Brain pericyte (primary cell): ENCODE measurements around the gene ZNF23.
"Not testable (repeated sequence)": the region's sequence is repeated elsewhere in the genome, so short reads cannot be mapped to it uniquely, and the experiment has no call there.

ENCODE experiments used
- DNase-seq: peaks from one replicate; pipeline ENCODE4 v3.0.0-alpha.2; 2012; ENCODE audit warnings: low read depth, low spot score

The ZNF23 gene

GRCh38 chr16:71461686-71462648 lies at the start of gene ZNF23:
Gene ZNF23, minus strand, starts transcription at chr16:71462247. Its CDS starts 5,451 bp downstream, at chr16:71456796.
- DNase-seq: peak; percentile 16

GRCh38 chr16:71507061-71507460 lies 45.0 kb upstream of the ZNF23 start:
- no peak for DNase-seq

DNA sequence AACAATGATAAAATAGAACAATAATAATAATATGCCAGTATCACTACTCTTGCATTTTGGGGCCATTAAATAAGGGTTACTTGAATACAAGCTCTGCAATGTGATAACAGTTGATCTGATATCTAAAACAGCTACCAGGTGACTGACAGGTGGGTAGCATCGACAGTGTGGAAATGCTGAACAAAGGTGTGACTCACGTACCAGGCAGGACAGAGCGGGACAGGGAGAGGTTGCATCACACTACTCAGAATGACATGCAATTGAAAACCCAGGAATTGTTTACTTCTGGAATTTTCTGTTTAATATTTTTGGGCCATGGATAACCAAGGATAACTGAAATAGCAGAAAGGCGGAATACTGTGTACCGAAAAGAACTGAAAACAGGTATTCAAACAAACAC lies 42.9 kb upstream of the ZNF23 start:
- no peak for DNase-seq

DNA sequence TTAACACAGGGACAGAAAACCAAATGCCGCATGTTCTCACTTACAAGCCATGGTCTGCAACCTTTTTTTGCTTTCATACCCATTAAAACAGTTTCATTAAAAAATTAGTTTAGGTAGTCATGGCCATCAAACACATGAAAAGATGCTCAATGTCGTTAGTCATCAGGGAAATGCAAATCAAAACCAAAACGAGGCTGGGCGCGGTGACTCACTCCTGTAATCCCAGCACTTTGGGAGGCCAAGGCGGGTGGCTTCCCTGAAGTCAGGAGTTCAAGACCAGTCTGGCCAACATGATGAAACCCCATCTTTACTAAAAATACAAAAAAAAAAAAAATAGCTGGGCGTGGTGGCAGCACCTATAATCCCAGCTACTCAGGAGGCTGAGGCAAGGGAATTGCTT lies 42.0 kb upstream of the ZNF23 start:
- DNase-seq: not testable (repeated sequence)

DNA sequence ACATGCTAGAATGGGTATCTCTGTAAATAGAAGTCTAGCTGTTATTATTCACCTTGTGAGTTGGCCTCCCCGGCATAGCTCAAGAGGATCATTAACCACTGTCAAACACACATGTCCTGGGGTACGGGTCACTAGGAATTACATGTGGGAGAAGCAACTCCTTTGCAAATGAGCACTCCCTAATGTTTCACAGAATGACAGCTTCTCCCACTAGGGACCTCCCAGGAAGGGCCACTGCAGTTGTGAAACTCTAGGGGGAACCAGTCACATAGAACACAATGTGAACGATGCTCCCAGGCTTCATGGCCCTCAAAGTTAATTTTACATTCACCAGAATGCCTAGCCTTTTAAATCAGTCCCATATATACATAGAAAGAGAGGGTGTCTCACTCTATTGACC lies 39.5 kb upstream of the ZNF23 start:
- no peak for DNase-seq

- no peak for DNase-seq
Observed at GRCh38 chr16:71500964-71501363, 38.9 kb upstream of the ZNF23 start.

- DNase-seq: peak; percentile 7
Observed at GRCh38 chr16:71499775-71500364, 37.8 kb upstream of the ZNF23 start.

- DNase-seq: no peak
Observed at GRCh38 chr16:71498031-71498430, 36.0 kb upstream of the ZNF23 start.

DNA sequence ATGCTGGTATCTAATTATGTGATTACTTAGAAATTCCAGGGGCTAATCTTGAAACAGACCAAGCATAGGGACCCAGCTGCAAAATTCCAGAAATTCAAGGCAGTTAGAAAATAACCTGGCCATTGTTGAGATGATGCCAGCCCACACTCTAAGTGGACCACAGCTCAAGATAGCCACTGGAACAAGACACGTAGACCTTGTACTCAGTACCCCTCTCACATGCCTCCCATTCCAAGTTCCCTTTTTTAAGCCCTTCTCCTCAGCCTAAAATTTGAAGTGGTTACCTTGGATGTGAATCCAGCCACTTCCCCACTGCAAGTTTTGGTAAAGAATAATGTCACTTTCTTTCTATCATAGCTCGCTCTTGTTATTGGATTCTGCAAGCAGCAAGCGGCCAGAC lies 31.2 kb upstream of the ZNF23 start:
- DNase-seq: no peak

DNA sequence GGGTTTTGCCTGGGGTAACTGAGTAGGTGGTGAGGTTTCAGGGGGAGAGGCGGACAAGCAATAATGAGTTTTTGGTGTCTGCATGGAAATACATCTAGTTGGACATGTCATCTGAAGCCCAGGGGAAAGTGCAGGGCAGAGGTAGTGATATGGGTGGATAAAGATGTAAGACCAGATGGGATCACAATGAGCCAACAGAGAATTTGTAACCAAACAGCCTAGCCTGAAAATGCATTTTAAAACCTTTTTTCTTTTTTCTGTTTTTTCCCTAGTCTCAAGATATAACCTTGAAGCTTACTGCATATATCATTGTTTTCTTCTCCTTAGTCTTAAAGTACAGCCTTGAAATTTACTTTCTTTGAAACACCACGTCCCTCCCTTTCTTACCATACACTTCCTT lies 30.7 kb upstream of the ZNF23 start:
- DNase-seq: no peak

- no peak for DNase-seq
Observed at GRCh38 chr16:71491054-71491453, 29.0 kb upstream of the ZNF23 start.

DNA sequence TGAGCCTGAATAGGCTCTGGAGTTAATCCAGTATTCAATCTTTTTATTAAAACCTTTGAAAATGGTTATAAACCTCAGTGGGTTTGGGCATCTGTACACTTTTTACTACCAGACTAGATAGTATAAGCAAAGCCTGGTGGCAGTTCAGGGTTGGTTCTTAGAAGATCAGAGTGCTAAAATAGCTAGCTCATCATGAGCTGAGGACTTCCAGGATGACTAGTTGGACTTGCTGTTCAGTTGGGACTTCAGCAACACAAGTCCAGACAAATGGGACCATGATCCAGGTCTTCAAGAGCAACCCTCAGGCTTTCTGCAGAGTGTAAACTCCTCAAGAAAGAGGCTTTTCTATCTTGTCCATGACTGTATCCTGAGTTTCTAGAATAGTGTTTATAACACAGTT lies 28.3 kb upstream of the ZNF23 start:
- no peak for DNase-seq

- no peak for DNase-seq
Observed at GRCh38 chr16:71489122-71489521, 27.1 kb upstream of the ZNF23 start, which contains the start of gene ZNF19. Gene ZNF19, minus strand, starts transcription at chr16:71489324. Its CDS starts 7,210 bp downstream, at chr16:71482114.

GRCh38 chr16:71484006-71484893 lies 22.2 kb upstream of the ZNF23 start:
- peak; percentile 73 for DNase-seq

- DNase-seq: no peak
Observed at GRCh38 chr16:71482569-71482968, 20.5 kb upstream of the ZNF23 start.

GRCh38 chr16:71480956-71481355 lies 18.9 kb upstream of the ZNF23 start:
- no peak for DNase-seq

DNA sequence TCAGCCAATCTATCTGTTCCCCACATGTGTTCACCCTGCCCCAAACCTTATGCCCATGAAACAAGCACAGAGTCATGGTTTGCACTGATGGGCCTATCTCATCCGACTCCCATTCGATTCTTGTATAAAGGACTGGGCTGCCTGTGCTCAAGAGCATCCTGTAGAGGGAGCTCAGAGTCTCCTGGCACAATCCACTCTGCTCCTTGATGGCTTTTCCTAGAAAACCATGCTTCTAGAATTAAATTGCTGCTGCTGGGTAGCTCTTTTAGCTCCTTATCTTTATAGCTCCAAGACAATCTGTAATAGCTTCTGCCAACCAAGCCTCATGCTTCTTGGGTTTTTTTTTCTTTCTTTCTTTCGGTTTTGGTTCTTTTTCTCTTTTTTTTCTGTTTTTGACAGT lies 17.4 kb upstream of the ZNF23 start:
- DNase-seq: no peak

DNA sequence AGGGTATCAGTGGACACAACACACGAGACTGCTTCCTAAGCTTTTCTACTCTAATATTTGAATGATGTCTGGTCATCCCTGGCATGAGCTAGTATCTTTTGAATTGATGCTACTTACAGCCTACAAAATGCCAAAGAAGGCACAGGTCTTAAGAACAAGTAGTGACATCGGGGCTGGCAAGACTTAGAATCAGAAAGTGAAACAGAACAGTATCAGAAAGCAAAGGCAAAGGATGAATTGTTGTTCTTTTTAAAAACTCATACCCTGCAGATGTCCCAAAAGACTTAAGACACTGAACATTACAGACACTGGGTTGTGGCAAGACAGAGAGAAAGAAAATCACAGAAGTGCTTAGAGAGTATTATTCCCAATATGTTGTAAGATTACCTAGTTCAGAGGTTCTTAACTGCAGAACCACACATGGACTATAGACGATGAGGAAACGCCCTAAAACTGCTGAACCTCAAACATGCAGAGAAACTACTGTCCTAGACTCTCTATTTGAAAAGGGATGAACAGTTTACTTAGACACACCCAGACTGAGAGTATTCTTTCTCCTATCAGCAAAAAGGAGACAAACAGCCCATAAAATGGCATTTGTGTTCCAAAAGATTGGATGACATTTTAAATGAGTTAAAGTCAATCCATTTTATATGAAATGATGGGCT lies 14.5 kb upstream of the ZNF23 start:
- DNase-seq: no peak

GRCh38 chr16:71474864-71475263 lies 12.8 kb upstream of the ZNF23 start:
- DNase-seq: no peak

- DNase-seq: no peak
Observed at GRCh38 chr16:71473891-71474290, 11.8 kb upstream of the ZNF23 start.

- no peak for DNase-seq
Observed at GRCh38 chr16:71472931-71473330, 10.9 kb upstream of the ZNF23 start.
